B cell (primary cell): ENCODE data around the gene TMEM253. TPM values are rescaled to one million over a fixed set of nuclear protein-coding genes. Genes with fewer than 3 reads are reported as not detected.

ENCODE experiments used
- ATAC-seq: fragments of 200-7000 bp; cut with Tn5 transposase; one replicate; pipeline ENCODE4 v1.10.0; 2021; ENCODE audit warnings: low read depth, mild to moderate bottlenecking, moderate number of reproducible peaks, moderate library complexity
- CTCF ChIA-PET: fragments of 350-600 bp; sonication (Branson Sonifier 250); formaldehyde crosslinking; loops from one replicate; lab custom pipeline; 2021; ENCODE audit warnings: antibody characterized with exemption, inconsistent platforms; lab: Charles Lee
- POLR2A ChIA-PET: fragments of 350-600 bp; sonication (Branson Sonifier 250); formaldehyde crosslinking; loops from one replicate; lab custom pipeline; 2021; ENCODE audit warnings: antibody characterized with exemption; lab: Charles Lee
- DNase-seq: peaks from one replicate; pipeline ENCODE4 v3.0.0; 2013
- H2AFZ ChIP-seq: 2 replicates; pipeline ENCODE4 v1.6.1; 2012; ENCODE audit warnings: mild to moderate bottlenecking, low read depth, low read length; ENCODE audit not compliant: insufficient read depth, poor library complexity, severe bottlenecking
- H3K27ac ChIP-seq, 2 donors: 1 replicate in 1 of 2; 2 replicates in 1 of 2; pipeline ENCODE4 v1.5.1; 2012 to 2013; ENCODE audit warnings: low read length in 2 of 2, mild to moderate bottlenecking in 2 of 2, moderate library complexity in 1 of 2
- H3K27me3 ChIP-seq, 4 experiments: fragments of 200-600 bp in 1 of 4; sonication (generic) in 1 of 4; replicated peaks in 1 of 4; 1 replicate in 2 of 4; 2 replicates in 2 of 4; pipeline versions ENCODE4 v1.6.1 to v1.7.0; 2013 to 2016; ENCODE audit warnings: low read length in 3 of 4, mild to moderate bottlenecking in 2 of 4, mixed read lengths in 1 of 4, moderate library complexity in 1 of 4; ENCODE audit not compliant: insufficient read depth in 4 of 4, control insufficient read depth in 3 of 4; ENCODE audit errors: control extremely low read depth in 1 of 4
- H3K36me3 ChIP-seq, 2 experiments: replicated peaks in 1 of 2; 1 replicate in 1 of 2; 2 replicates in 1 of 2; pipeline versions ENCODE4 v1.6.1 to v1.7.1; 2013; ENCODE audit warnings: low read length in 1 of 2; ENCODE audit not compliant: insufficient read depth in 2 of 2, control insufficient read depth in 1 of 2; ENCODE audit errors: control extremely low read depth in 1 of 2, extremely low read depth in 1 of 2
- H3K4me1 ChIP-seq, 2 donors: fragments of 200-600 bp in 1 of 2; sonication (generic) in 1 of 2; 1 replicate in 1 of 2; 2 replicates in 1 of 2; pipeline versions ENCODE4 v1.5.1 to v1.6.1; 2013 to 2017; ENCODE audit warnings: low read length in 2 of 2; ENCODE audit not compliant: control insufficient read depth in 2 of 2, insufficient read depth in 2 of 2
- H3K4me2 ChIP-seq: replicated peaks from 2 replicates; pipeline ENCODE3; 2012; ENCODE audit warnings: mild to moderate bottlenecking, low read depth, low read length; ENCODE audit not compliant: poor library complexity, severe bottlenecking
- H3K4me3 ChIP-seq, 5 experiments: fragments of 200-600 bp in 1 of 5; sonication (generic) in 1 of 5; 1 replicate in 3 of 5; 2 replicates in 2 of 5; pipeline versions ENCODE4 v1.5.1 to v1.7.0; 2011 to 2016; ENCODE audit warnings: low read length in 4 of 5, mild to moderate bottlenecking in 4 of 5, low read depth in 2 of 5, control low read depth in 1 of 5, moderate library complexity in 1 of 5; ENCODE audit not compliant: insufficient read depth in 1 of 5; ENCODE audit errors: control extremely low read depth in 1 of 5, extremely low read depth in 1 of 5
- H3K79me2 ChIP-seq: fragments of 200-600 bp; sonication (generic); one replicate; pipeline ENCODE4 v1.6.0; 2016; ENCODE audit warnings: low read length; ENCODE audit not compliant: control insufficient read depth, insufficient read depth
- H3K9ac ChIP-seq: fragments of 200-600 bp; sonication (generic); 2 replicates; pipeline ENCODE4 v1.6.1; 2017; ENCODE audit warnings: mild to moderate bottlenecking, low read length, moderate library complexity
- H3K9me3 ChIP-seq, 3 donors: one replicate each; pipeline versions ENCODE4 v1.6.1 to v1.7.1; 2013; ENCODE audit warnings: low read length in 2 of 3; ENCODE audit not compliant: control insufficient read depth in 2 of 3, insufficient read depth in 1 of 3; ENCODE audit errors: control extremely low read depth in 1 of 3
- H4K20me1 ChIP-seq: 2 replicates; pipeline ENCODE4 v1.6.0; 2012; ENCODE audit warnings: mild to moderate bottlenecking, low read length; ENCODE audit not compliant: insufficient read depth, control insufficient read depth, poor library complexity, severe bottlenecking
- H3K27ac Mint-ChIP-seq: one replicate; pipeline ENCODE4 v1.8.0; 2021; ENCODE audit warnings: mixed read lengths
- H3K27me3 Mint-ChIP-seq: one replicate; pipeline ENCODE4 v1.8.0; 2021; ENCODE audit warnings: mixed read lengths
- H3K4me1 Mint-ChIP-seq: one replicate; pipeline ENCODE4 v1.8.0; 2021; ENCODE audit warnings: mixed read lengths
- H3K4me3 Mint-ChIP-seq: one replicate; pipeline ENCODE4 v1.8.0; 2021; ENCODE audit warnings: mixed read lengths
- H3K9me3 Mint-ChIP-seq: one replicate; pipeline ENCODE4 v1.8.0; 2022; ENCODE audit warnings: mixed read lengths; ENCODE audit not compliant: insufficient read depth
- CTCF ChIP-seq: fragments of 200-600 bp; IDR thresholded peaks from one replicate; pipeline ENCODE4 v1.8.0; 2022; ENCODE audit warnings: antibody characterized with exemption, mild to moderate bottlenecking
- EZH2 ChIP-seq: IDR thresholded peaks from 2 replicates; pipeline ENCODE4 v1.6.1; 2012; ENCODE audit warnings: borderline replicate concordance, low read depth, mild to moderate bottlenecking, moderate library complexity, low read length; ENCODE audit not compliant: insufficient read depth, poor library complexity, severe bottlenecking
- WGBS: methylation state at CpG from one replicate; pipeline ENCODE4 v1.1.5; 2013; ENCODE audit warnings: missing lambda C conversion rate; ENCODE audit not compliant: insufficient coverage; 5-methylcytosine and 5-hydroxymethylcytosine counted together
- intact Hi-C: fragments of 100-400 bp; cut with micrococcal nuclease; formaldehyde crosslinking; loops from one replicate; pipeline ENCODE4 v1.10.0; 2022
- polyA plus RNA-seq: library from polyadenylated mRNA; depleted of rRNA; stranded (reverse); fragments of >200 nt; gene quantifications from 2 replicates; pipeline ENCODE4 v1.2.3, GENCODE V29; 2012
- total RNA-seq, 2 donors: library from RNA; stranded (reverse); fragments of 120-200 nt in 1 of 2; gene quantifications; 1 replicate in 1 of 2; 2 replicates in 1 of 2; pipeline versions ENCODE4 v1.2.3 to v1.2.4, GENCODE V29; 2013 to 2022

Gene TMEM253
- total and polyA plus RNA-seq, 2 donors (not counting 1 experiment from before 2014, with no cell fraction given), result not detected

- intact Hi-C loops, result loop anchor here (1.0 to 10.0 kb wide), 5 partner anchors 32 to 761 kb away; partner anchors contain the start of genes METTL3, PARP2 and SUPT16H
- no peaks in the 10 kb centered on the region for H4K20me1 ChIP-seq
- peak overlapping the region; percentile 93 to 96 for H3K27ac ChIP-seq
- H3K9me3 Mint-ChIP-seq, result no peaks in the 10 kb centered on the region
- ATAC-seq (no peak), DNase-seq (no peak)
- H3K9ac ChIP-seq, result peak overlapping the region; percentile 87
- no peaks in the 10 kb centered on the region for H3K79me2 ChIP-seq
- peaks cover 28% of the 10 kb centered on the region for H3K27me3 Mint-ChIP-seq
- peak overlapping the region; percentile 18 to 92 (median 80) for H3K4me3 ChIP-seq
- H3K9me3 ChIP-seq, result no peaks in the 10 kb centered on the region
- peaks cover 18% of the 10 kb centered on the region for H3K4me1 Mint-ChIP-seq
- peak overlapping the region; percentile 75 for H3K4me2 ChIP-seq
- WGBS, result 2% methylated on average over 9 of the region's 9 CpGs
- ChIA-PET POLR2A (interaction anchor here (0.5 to 2.6 kb wide), 4 partner anchors 11 to 367 kb away, joined by 4 to 27 read pairs (median 8); partner anchors contain the start of gene ARHGEF40), CTCF (interaction anchor here (0.9 to 11.8 kb wide), 9 partner anchors 9 to 132 kb away, joined by 3 to 348 read pairs (median 34); partner anchors contain the start of genes ARHGEF40 and NDRG2)
- peak overlapping the region; percentile 96 for H3K27ac Mint-ChIP-seq
- H2AFZ ChIP-seq, result peak overlapping the region; percentile 83
- H3K4me1 ChIP-seq, result peaks cover 21 to 29% of the 10 kb centered on the region in 2 donors
- peaks cover 0 to 29% (median 17%) of the 10 kb centered on the region in 4 experiments for H3K27me3 ChIP-seq
- TF ChIP-seq CTCF (no peak), EZH2 (no peak)
- peak overlapping the region; percentile 78 for H3K4me3 Mint-ChIP-seq
- no peaks in the 10 kb centered on the region for H3K36me3 ChIP-seq
Observed at GRCh38 chr14:21103411-21103709, 2.5 kb downstream of the TMEM253 start.
